OCI-LY1 (cell line): ENCODE measurements around the gene RNF187.

Source experiments
- H2AFZ ChIP-seq: fragments of 200-600 bp; sonication (generic), shearing (Covaris generic); 2 replicates; pipeline ENCODE4 v1.6.0; 2014; ENCODE audit warnings: antibody characterized with exemption, mild to moderate bottlenecking, low read length
- H3F3A ChIP-seq: fragments of 200-600 bp; sonication (generic), shearing (Covaris generic); 2 replicates; pipeline ENCODE4 v1.6.0; 2014; ENCODE audit warnings: mild to moderate bottlenecking, antibody characterized with exemption, low read length, moderate library complexity; ENCODE audit not compliant: insufficient read depth
- H3K27ac ChIP-seq: fragments of 200-600 bp; sonication (generic); 2 replicates; pipeline ENCODE4 v1.5.1; 2014; ENCODE audit warnings: low read length, mixed run types, mild to moderate bottlenecking, low read depth; ENCODE audit not compliant: poor library complexity, severe bottlenecking
- H3K27me3 ChIP-seq: fragments of 200-600 bp; sonication (generic); 2 replicates; pipeline ENCODE4 v1.6.0; 2014; ENCODE audit warnings: antibody characterized with exemption, mild to moderate bottlenecking, low read length, moderate library complexity; ENCODE audit not compliant: insufficient read depth
- H3K36me3 ChIP-seq: fragments of 200-600 bp; sonication (generic); 2 replicates; pipeline ENCODE4 v1.6.1; 2014; ENCODE audit warnings: mild to moderate bottlenecking, antibody characterized with exemption, low read length, moderate library complexity, mixed read lengths; ENCODE audit not compliant: insufficient read depth
- H3K4me1 ChIP-seq: fragments of 200-600 bp; sonication (generic); 2 replicates; pipeline ENCODE4 v1.5.1; 2014; ENCODE audit warnings: mild to moderate bottlenecking, low read length, moderate library complexity; ENCODE audit not compliant: insufficient read depth, severe bottlenecking
- H3K4me2 ChIP-seq: fragments of 200-600 bp; sonication (generic), shearing (Covaris generic); 2 replicates; pipeline ENCODE4 v1.6.1; 2014; ENCODE audit warnings: low read length
- H3K4me3 ChIP-seq: fragments of 200-600 bp; sonication (generic); 2 replicates; pipeline ENCODE4 v1.5.1; 2014; ENCODE audit warnings: low read length, low read depth, mild to moderate bottlenecking, mixed read lengths; ENCODE audit not compliant: poor library complexity, severe bottlenecking
- H3K79me2 ChIP-seq: fragments of 200-600 bp; shearing (Covaris generic); 2 replicates; pipeline ENCODE4 v1.6.1; 2016; ENCODE audit warnings: mixed run types, low read length, mixed read lengths; ENCODE audit not compliant: insufficient read depth
- H3K9ac ChIP-seq: fragments of 200-600 bp; sonication (generic), shearing (Covaris generic); 2 replicates; pipeline ENCODE4 v1.6.1; 2014; ENCODE audit warnings: mild to moderate bottlenecking, low read length, mixed read lengths
- H3K9me2 ChIP-seq: fragments of 200-600 bp; sonication (generic), shearing (Covaris generic); 2 replicates; pipeline ENCODE4 v1.6.1; 2014; ENCODE audit warnings: low read depth, mild to moderate bottlenecking, low read length, mixed read lengths
- H3K9me3 ChIP-seq: fragments of 200-600 bp; shearing (Covaris generic); 2 replicates; pipeline ENCODE4 v1.6.1; 2014; ENCODE audit warnings: low read length, mixed read lengths
- H4K20me1 ChIP-seq: fragments of 200-600 bp; sonication (generic), shearing (Covaris generic); 2 replicates; pipeline ENCODE4 v1.6.0; 2016; ENCODE audit warnings: mild to moderate bottlenecking, low read length; ENCODE audit not compliant: insufficient read depth
- CTCF ChIP-seq: fragments of 200-600 bp; sonication (generic), shearing (Covaris generic); IDR thresholded peaks from 2 replicates; pipeline ENCODE4 v1.5.1; 2017; ENCODE audit warnings: mild to moderate bottlenecking, antibody characterized with exemption, low read length, moderate library complexity, mixed read lengths
- EZH2 ChIP-seq: fragments of 200-600 bp; sonication (generic), shearing (Covaris generic); IDR thresholded peaks from 2 replicates; pipeline ENCODE4 v1.8.0; 2017; ENCODE audit warnings: borderline replicate concordance, mixed run types, mild to moderate bottlenecking, antibody characterized with exemption, low read length, moderate library complexity, mixed read lengths

RNF187 gene

GRCh38 chr1:228530086-228530758 lies 43.0 kb downstream of the RNF187 start:
- Histone ChIP-seq H3K79me2 (no peaks in the 10 kb centered on the region), H3K9me3 (no peaks in the 10 kb centered on the region), H3K27ac (no peak overlapping the region), H3K36me3 (no peaks in the 10 kb centered on the region), H3K4me1 (no peaks in the 10 kb centered on the region), H3K27me3 (no peaks in the 10 kb centered on the region), H2AFZ (no peak overlapping the region), H3F3A (no peaks in the 10 kb centered on the region), H3K4me3 (no peak overlapping the region), H3K9me2 (no peaks in the 10 kb centered on the region), H3K9ac (no peak overlapping the region), H3K4me2 (no peak overlapping the region), H4K20me1 (no peaks in the 10 kb centered on the region)
- TF ChIP-seq CTCF: no peak
- TF ChIP-seq EZH2: no peak

- Histone ChIP-seq H3K9me3 (no peaks in the 10 kb centered on the region), H3K4me1 (no peaks in the 10 kb centered on the region), H2AFZ (no peak overlapping the region), H3K9me2 (no peaks in the 10 kb centered on the region), H3K27ac (no peak overlapping the region), H3K4me3 (no peak overlapping the region), H3F3A (no peaks in the 10 kb centered on the region), H3K27me3 (no peaks in the 10 kb centered on the region), H3K36me3 (no peaks in the 10 kb centered on the region), H3K79me2 (no peaks in the 10 kb centered on the region), H4K20me1 (no peaks in the 10 kb centered on the region), H3K4me2 (no peak overlapping the region), H3K9ac (no peak overlapping the region)
- TF ChIP-seq EZH2: no peak
These were observed 44.0 kb downstream of the RNF187 start for GRCh38 chr1:228530951-228531731.

GRCh38 chr1:228538831-228539230 lies 51.6 kb downstream of the RNF187 start:
- no peaks in the 10 kb centered on the region for H3K4me1 ChIP-seq
- H3K27ac ChIP-seq: no peak overlapping the region
- H3K27me3 ChIP-seq: no peaks in the 10 kb centered on the region
- H3K79me2 ChIP-seq: no peaks in the 10 kb centered on the region
- H3K4me3 ChIP-seq: no peak overlapping the region
- no peaks in the 10 kb centered on the region for H3K36me3 ChIP-seq
- no peak overlapping the region for H3K9ac ChIP-seq
- H4K20me1 ChIP-seq: no peaks in the 10 kb centered on the region
- H3K4me2 ChIP-seq: no peak overlapping the region
- no peaks in the 10 kb centered on the region for H3K9me2 ChIP-seq
- TF ChIP-seq EZH2: no peak
- TF ChIP-seq CTCF: no peak
- no peak overlapping the region for H2AFZ ChIP-seq
- no peaks in the 10 kb centered on the region for H3F3A ChIP-seq
- H3K9me3 ChIP-seq: no peaks in the 10 kb centered on the region
